CD4-positive, alpha-beta T cell treated with Interleukin-1 beta for 1 hour (primary cell): Measurements from ENCODE around the gene CREB3L4.

ENCODE experiments used
- DNase-seq, 2 donors: peaks; one replicate each; pipeline ENCODE4 v3.0.0-alpha.2; 2020 to 2022

CREB3L4 gene

GRCh38 chr1:153967107-153967999, at the start of gene CREB3L4:
CREB3L4 (plus strand) TSS chr1:153967902; CDS start chr1:153968526, 624 bp downstream.
- DNase-seq, result peak; percentile 90

GRCh38 chr1:153919876-153920852, 47.5 kb upstream of the CREB3L4 start:
- peak; percentile 23 to 46 for DNase-seq

- DNase-seq, result no peak
Observed at GRCh38 chr1:153921080-153921802, 46.5 kb upstream of the CREB3L4 start.

- no peak for DNase-seq
Observed at GRCh38 chr1:153921803-153922075, 46.0 kb upstream of the CREB3L4 start.

GRCh38 chr1:153922076-153922971, 45.4 kb upstream of the CREB3L4 start:
- DNase-seq, result no peak

DNA sequence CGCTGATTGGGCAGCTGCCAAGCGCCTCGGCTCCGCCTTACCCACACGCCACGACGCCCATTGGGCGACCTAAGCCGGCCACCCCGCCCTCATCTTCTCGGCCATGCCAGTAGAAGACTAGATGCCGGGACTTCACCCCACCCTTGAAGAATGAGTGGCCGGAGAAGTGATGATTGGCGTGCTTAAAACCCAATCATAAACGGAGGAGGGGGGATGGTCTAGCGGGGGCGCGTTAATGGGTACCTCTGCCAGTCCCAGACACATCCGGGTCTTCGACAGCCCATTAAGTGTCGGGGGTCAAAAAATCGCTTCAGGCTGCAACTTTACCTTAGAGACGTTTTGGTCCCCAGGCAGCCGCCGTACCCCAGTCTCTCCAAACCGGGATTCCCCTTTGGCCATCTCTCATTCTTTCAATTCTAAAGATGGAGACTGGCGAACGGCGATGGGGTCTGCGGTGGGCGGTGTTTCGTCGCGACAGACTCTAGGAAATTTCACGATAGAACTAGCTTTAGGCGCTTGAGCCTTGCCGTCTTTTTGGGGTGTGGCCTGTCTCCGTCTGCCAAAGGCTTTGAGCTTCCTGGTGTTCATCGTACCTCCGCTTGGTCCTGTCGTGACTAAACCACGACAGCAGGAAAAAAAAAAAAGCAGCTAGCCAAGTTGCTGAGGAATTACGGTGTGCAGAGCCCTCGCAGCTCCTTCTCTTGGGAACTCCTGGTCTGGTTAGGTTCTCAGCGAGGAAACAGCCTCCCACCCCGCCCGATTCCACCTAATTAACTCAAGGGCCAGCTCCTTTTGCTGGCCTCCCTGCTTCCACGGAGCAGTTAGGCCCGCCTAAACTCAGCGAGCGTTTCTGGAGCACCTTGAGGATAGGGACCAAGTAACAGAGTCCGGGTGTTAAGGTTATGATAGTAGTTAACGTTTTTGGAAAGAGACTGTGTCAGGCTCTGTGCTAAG, 44.5 kb upstream of the CREB3L4 start, which contains the start of gene GATAD2B:
Gene GATAD2B (minus strand): TSS at position 1 of the 954 bp plus-strand sequence. CDS start 94,625 bp downstream, outside the sequence.
- peak; percentile 100 for DNase-seq

- DNase-seq, result no peak
Observed at GRCh38 chr1:153926405-153926804, 41.3 kb upstream of the CREB3L4 start.

DNA sequence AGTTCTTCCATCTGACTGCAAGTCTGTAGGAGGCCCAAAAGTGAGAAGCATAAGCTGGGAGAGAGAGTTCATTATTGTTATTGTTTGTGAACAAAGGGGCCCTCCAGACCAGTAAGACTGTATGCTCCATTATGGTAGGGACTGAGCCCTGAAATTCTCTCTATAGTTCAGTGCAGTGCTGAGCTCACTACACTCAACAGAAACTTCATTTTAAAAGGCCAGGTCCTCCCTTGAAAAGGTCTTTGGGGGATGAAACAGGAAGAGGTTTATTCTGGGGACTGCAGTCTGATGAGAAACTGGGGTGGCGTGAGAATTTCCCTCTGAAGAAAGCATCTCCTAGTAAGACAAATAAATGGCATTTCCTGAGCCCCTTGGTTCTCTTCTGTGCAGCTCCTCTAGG, 39.5 kb upstream of the CREB3L4 start:
- DNase-seq, result no peak

GRCh38 chr1:153928791-153929341, 38.8 kb upstream of the CREB3L4 start:
- DNase-seq, result no peak

DNA sequence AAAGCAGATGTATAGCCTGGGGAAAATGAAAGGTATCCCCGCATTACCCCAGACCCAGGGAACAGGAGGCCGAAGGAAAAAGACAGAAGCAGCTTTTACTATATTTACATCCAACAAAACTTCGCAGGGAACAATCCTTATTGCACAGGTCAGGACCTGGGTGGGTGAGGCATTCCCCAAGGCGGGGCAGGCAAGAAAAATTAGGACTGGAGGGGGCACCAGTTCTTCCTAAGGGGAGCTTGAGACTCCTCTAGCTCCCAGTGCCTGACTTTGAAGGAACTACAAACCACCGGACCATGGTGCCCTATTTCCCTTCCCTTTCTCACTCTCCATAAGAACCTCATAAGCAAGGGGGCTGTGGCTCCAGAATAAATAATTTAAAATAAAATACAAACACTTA, 38.3 kb upstream of the CREB3L4 start:
- DNase-seq, result no peak

DNA sequence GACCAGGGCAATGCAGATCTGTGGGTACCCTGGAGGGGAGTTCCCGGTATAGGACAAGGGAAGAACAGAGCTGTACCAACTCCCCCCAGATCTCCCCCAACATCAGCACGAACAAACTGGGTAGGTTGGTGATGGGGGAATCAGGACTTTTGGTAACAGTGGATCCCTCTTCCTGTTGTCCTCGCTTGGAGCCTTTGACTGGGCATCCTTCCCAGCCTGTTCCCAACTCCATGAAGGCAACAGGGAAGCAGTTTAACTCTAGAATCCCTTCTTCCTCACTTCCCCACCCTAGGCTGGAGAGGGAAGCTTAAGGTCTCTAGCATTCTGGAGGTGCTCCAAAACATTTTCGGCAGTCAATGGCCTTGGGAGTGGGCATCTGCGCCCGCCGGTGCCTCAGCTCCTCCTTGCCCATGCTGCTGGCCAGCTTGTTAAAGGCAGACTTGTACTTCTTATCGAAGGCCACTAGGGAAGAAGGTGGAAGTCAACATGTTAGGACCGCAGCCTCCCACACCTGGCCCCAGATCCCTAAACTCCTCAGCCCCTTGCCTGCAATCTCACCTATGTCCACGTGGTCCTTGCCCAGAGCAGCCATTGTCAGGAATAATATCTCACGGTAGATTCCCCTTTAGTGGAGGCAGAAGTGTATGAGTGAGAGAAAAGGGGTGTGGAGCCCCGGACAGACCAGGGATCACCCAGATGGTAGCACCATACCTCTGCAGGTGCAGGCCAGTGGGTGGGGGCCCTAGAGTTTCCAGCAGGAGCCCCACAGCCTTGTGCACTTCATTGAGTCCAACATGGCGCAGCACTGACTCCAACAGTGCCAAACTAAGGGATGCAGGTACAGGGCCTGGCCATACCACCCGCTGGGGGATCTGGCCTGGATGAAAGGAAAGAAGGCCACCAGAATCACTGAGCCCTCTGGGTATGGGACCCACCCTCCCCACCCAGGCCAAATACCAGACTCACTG, 37.4 kb upstream of the CREB3L4 start:
- DNase-seq, result no peak

DNA sequence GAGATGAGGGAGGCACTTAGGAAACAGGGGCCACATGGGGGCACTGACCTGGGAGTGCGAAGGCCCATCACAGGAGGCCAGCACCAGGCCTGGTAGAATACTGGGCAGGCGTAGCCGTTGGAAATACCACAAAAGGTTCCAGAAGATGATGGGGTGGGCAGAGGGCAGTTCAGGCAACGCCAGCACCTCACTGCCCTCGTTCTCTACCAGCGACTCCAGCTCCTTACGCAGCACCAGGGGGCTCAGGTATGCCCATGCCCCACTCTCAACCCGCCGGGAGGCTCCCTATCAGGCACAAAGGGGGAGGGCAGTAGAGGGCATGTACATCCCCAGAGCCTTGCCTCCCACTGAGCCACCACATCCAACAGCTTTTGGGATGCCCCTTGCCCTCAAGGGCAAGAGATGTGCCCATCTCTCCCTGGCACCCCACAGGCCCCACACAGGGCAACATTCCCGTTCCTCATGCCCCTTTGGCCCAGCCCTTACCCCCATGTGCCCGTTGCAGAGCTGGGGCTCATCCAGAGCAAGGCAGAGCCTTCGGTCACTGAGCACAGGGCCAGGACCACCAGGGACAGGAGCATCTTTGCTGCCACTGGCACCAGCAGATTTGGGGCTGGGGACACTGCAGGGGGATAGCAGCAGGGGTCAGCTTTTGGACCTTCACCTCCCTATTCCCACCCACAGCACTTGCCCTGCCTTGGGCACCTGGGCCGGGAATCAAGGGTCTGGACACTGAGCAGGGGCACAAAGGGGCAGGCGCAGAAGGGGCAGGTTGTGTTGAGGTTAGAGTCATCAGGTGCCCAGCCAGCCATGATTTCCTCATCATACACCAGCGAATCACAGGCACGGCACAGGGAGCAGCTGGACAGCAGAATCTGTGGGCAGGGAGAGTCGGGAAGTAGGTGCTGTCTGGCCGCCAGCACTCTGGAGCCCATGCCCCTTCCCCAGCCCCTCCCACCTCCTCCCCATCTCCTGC, 35.3 kb upstream of the CREB3L4 start:
- no peak for DNase-seq

DNA sequence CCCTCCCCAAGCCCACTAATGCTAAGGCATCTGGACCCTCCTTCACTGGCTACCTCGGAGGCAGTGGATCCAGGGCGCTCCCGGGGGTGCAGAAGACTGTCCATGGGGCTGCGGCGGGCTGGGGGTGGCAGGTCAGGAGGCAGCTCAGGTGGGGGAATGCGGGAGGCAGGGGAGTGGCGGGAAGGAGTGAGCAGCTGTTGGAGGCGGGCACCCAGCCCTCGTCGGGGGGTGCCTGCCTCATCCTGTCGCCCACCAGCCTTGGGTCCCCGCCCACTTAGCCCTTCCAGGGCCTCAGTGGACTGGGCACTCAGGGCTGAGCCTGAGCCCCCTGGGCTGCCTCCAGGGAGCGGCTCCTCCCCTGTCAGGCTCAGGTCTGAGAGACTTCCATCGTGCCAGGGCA, 34.3 kb upstream of the CREB3L4 start:
- DNase-seq, result no peak

DNA sequence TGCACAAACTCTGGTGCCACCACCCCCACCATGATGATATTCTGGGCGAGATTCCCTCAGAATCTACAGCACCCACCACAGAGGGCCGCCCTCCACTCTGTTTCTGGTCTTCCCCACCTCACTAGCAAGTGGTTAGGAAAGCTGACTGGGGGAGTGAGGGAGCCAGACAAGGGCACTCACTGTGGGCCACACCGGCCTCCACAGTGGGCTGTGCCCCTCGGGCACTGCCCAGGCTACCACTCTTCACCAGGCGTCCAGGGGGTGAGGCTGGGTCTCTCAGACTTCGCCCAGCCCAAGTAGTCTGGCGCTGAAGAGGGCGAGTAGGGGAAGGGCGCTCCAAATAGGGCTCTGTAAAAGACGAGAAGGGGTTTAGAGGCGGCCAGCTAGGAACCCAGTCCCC, 33.7 kb upstream of the CREB3L4 start:
- no peak for DNase-seq

DNA sequence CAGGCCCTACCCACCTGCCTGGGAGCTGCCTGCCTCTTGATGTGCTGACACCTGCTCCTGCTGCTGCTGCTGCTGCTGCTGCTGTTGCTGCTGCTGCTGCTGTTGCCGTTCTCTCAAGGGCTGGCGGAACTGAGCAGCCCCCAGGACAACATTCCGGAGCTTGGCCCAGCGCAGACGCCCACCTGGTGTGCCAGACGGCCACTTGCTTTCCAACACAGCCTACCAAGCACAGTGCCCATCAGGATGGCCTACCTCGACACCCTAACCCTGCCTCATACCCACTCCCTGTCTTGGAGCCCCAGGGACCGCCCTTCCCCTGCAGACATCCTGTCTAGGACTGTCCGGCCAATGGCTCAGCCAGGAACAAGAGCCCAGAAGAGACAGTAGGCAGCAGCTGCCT, 33.0 kb upstream of the CREB3L4 start:
- DNase-seq, result no peak

- DNase-seq, result no peak
Observed at GRCh38 chr1:153936011-153936802, 31.5 kb upstream of the CREB3L4 start.

DNA sequence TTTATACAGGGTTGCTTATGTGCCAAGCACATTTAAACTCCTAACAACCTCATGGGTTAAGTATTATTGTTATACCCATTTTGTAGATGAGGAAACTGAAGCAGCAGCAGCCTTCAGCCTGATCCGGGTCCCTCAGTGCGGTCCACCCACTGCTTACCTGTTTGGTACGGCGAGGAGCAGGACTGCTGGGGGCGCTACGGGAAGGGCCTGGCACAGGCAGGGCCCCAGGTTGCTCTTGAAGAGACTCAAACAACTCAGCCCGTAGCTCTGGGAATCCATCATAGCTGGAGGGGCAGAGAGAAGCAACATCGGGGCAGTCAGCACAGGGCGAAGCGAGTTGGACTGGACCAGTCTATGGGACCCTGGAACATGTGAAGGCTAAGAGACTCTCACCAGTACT, 30.4 kb upstream of the CREB3L4 start:
- DNase-seq, result no peak
